ENCODE results near the gene CALHM6.

- TF ChIP-seq EP300 (IDR thresholded peaks at IDR 0.05; ENCODE audit: borderline replicate concordance in 1 of 2, low read depth in 1 of 2, low read length in 1 of 2) (no peak), ELF1 (IDR thresholded peaks at IDR 0.05) (no peak), CTCF (IDR thresholded peaks at IDR 0.05) (no peak), SMC3 (IDR thresholded peaks at IDR 0.05; ENCODE audit: low read depth, low read length) (no peak), POLR2AphosphoS5 (IDR thresholded peaks at IDR 0.05; ENCODE audit: low read depth, low read length) (no peak), RFX5 (IDR thresholded peaks at IDR 0.05; ENCODE audit: low read length) (no peak), YY1 (IDR thresholded peaks at IDR 0.05; ENCODE audit: low read depth) (no peak), EZH2phosphoT487 (IDR thresholded peaks at IDR 0.05; ENCODE audit: borderline replicate concordance, low read depth) (no peak)
These were observed 4.2 kb upstream of the CALHM6 start for GRCh38 chr6:116456927-116457326.
